Astrocyte of the cerebellum (primary cell): ENCODE results near the gene PAH.

Experiments used
- DNase-seq: peaks from one replicate; pipeline ENCODE4 v3.0.0-alpha.2; 2011; ENCODE audit warnings: low read depth
- H3K4me3 ChIP-seq: 2 replicates; pipeline ENCODE4 v1.5.1; 2011; ENCODE audit warnings: mild to moderate bottlenecking, low read depth, low read length, moderate library complexity
- CTCF ChIP-seq: IDR thresholded peaks from 2 replicates; pipeline ENCODE4 v1.5.1; 2012; ENCODE audit warnings: low read length, low read depth, moderate library complexity, mild to moderate bottlenecking; ENCODE audit errors: missing control alignments
- in situ Hi-C: cut with HindIII; loops from 2 replicates; pipeline ENCODE4 v1.10.0; 2017; ENCODE audit warnings: low sequenced_read_pairs

PAH gene

GRCh38 chr12:102806592-102806991 is 110.5 kb downstream of the PAH start:
- TF ChIP-seq CTCF, result no peak
- no peak for DNase-seq
- in situ Hi-C loops, result no loop called here
- no peak overlapping the region for H3K4me3 ChIP-seq

- in situ Hi-C loops, result no loop called here
- DNase-seq, result no peak
- no peak for TF ChIP-seq CTCF
- no peak overlapping the region for H3K4me3 ChIP-seq
Observed at GRCh38 chr12:102806110-102806509, 110.9 kb downstream of the PAH start.

GRCh38 chr12:102800565-102800964 is 116.5 kb downstream of the PAH start:
- in situ Hi-C loops, result no loop called here
- DNase-seq, result no peak
- no peak overlapping the region for H3K4me3 ChIP-seq
- TF ChIP-seq CTCF, result no peak

- no peak for TF ChIP-seq CTCF
- H3K4me3 ChIP-seq, result no peak overlapping the region
- in situ Hi-C loops, result no loop called here
- DNase-seq, result no peak
Observed at GRCh38 chr12:102799229-102799628, 117.8 kb downstream of the PAH start.

GRCh38 chr12:102797528-102797927 is 119.5 kb downstream of the PAH start:
- no peak overlapping the region for H3K4me3 ChIP-seq
- in situ Hi-C loops, result no loop called here
- no peak for TF ChIP-seq CTCF
- DNase-seq, result no peak

GRCh38 chr12:102793921-102794320 is 123.1 kb downstream of the PAH start:
- in situ Hi-C loops, result no loop called here
- no peak overlapping the region for H3K4me3 ChIP-seq
- DNase-seq, result no peak
- TF ChIP-seq CTCF, result no peak
